ENCODE data around the gene SLC13A2. TPM values are rescaled to one million over a fixed set of nuclear protein-coding genes. Genes with fewer than 3 reads are reported as not detected.
"Not testable (repeated sequence)": the region's sequence is repeated elsewhere in the genome, so short reads cannot be mapped to it uniquely, and the experiment has no call there.

Gene SLC13A2
- total RNA-seq, 2 donors from 2014 or later = not detected

GRCh38 chr17:28443901-28444638, 29.4 kb upstream of the SLC13A2 start:
- Histone ChIP-seq H3K36me3 (no peaks in the 10 kb centered on the region), H3K27me3 (replicated peaks; ENCODE audit: insufficient read depth) (no peaks in the 10 kb centered on the region), H3K27ac (no peak overlapping the region), H3K9me3 (no peaks in the 10 kb centered on the region), H3K4me3 (no peak overlapping the region), H3K4me1 (ENCODE audit: control insufficient read depth in 1 of 2, low read depth in 2 of 2) (no peaks in the 10 kb centered on the region)
- TF ChIP-seq CTCF (IDR thresholded peaks at IDR 0.05) = no peak
- DNase-seq (ENCODE audit: low spot score) = no peak
- no peak for ATAC-seq (ENCODE audit: insufficient number of reproducible peaks, low FRiP score, low read depth)

GRCh38 chr17:28446716-28447395, 26.6 kb upstream of the SLC13A2 start:
- no peak for DNase-seq (ENCODE audit: low spot score)
- H3K36me3 ChIP-seq = no peaks in the 10 kb centered on the region
- no peaks in the 10 kb centered on the region for H3K9me3 ChIP-seq
- no peak for ATAC-seq (ENCODE audit: insufficient number of reproducible peaks, low FRiP score, low read depth)
- no peaks in the 10 kb centered on the region for H3K4me1 ChIP-seq (ENCODE audit: control insufficient read depth in 1 of 2, low read depth in 2 of 2)
- no peaks in the 10 kb centered on the region for H3K27me3 ChIP-seq (replicated peaks; ENCODE audit: insufficient read depth)
- no peak overlapping the region for H3K4me3 ChIP-seq
- H3K27ac ChIP-seq = no peak overlapping the region
- TF ChIP-seq CTCF (IDR thresholded peaks at IDR 0.05) = no peak

- no peak for ATAC-seq (ENCODE audit: insufficient number of reproducible peaks, low FRiP score, low read depth)
- H3K36me3 ChIP-seq = no peaks in the 10 kb centered on the region
- H3K4me3 ChIP-seq = no peak overlapping the region
- TF ChIP-seq CTCF (IDR thresholded peaks at IDR 0.05) = no peak
- H3K9me3 ChIP-seq = no peaks in the 10 kb centered on the region
- H3K4me1 ChIP-seq (ENCODE audit: control insufficient read depth in 1 of 2, low read depth in 2 of 2) = no peaks in the 10 kb centered on the region
- H3K27ac ChIP-seq = no peak overlapping the region
- no peaks in the 10 kb centered on the region for H3K27me3 ChIP-seq (replicated peaks; ENCODE audit: insufficient read depth)
- DNase-seq (ENCODE audit: low spot score) = no peak
Observed at GRCh38 chr17:28447396-28447760, 26.1 kb upstream of the SLC13A2 start.

- no peak overlapping the region for H3K27ac ChIP-seq
- no peak for DNase-seq (ENCODE audit: low spot score)
- H3K4me1 ChIP-seq (ENCODE audit: control insufficient read depth in 1 of 2, low read depth in 2 of 2) = no peaks in the 10 kb centered on the region
- no peak for TF ChIP-seq CTCF (IDR thresholded peaks at IDR 0.05)
- H3K27me3 ChIP-seq (replicated peaks; ENCODE audit: insufficient read depth) = no peaks in the 10 kb centered on the region
- no peaks in the 10 kb centered on the region for H3K36me3 ChIP-seq
- H3K9me3 ChIP-seq = no peaks in the 10 kb centered on the region
- ATAC-seq (ENCODE audit: insufficient number of reproducible peaks, low FRiP score, low read depth) = no peak
- no peak overlapping the region for H3K4me3 ChIP-seq
Observed at GRCh38 chr17:28449859-28450258, 23.6 kb upstream of the SLC13A2 start.

GRCh38 chr17:28457890-28458289, 15.6 kb upstream of the SLC13A2 start:
- no peak for TF ChIP-seq CTCF (IDR thresholded peaks at IDR 0.05)
- no peak overlapping the region for H3K4me3 ChIP-seq

GRCh38 chr17:28458881-28459280, 14.6 kb upstream of the SLC13A2 start:
- not testable (repeated sequence) for H3K27me3 ChIP-seq (replicated peaks; ENCODE audit: insufficient read depth); DNase-seq (ENCODE audit: low spot score); H3K9me3 ChIP-seq; H3K27ac ChIP-seq; H3K4me1 ChIP-seq (ENCODE audit: control insufficient read depth in 1 of 2, low read depth in 2 of 2); H3K36me3 ChIP-seq; ATAC-seq (ENCODE audit: insufficient number of reproducible peaks, low FRiP score, low read depth); H3K4me3 ChIP-seq

More at GRCh38 chr17:28457890-28458289, 15.6 kb upstream of the SLC13A2 start:
- Histone ChIP-seq H3K36me3 (no peaks in the 10 kb centered on the region), H3K4me1 (ENCODE audit: control insufficient read depth in 1 of 2, low read depth in 2 of 2) (no peaks in the 10 kb centered on the region), H3K27ac (no peak overlapping the region), H3K27me3 (replicated peaks; ENCODE audit: insufficient read depth) (no peaks in the 10 kb centered on the region), H3K9me3 (no peaks in the 10 kb centered on the region)
- ATAC-seq (ENCODE audit: insufficient number of reproducible peaks, low FRiP score, low read depth) = no peak
- no peak for DNase-seq (ENCODE audit: low spot score)
